ENCODE measurements around the gene TEX55. TPM values are rescaled to one million over a fixed set of nuclear protein-coding genes. Genes with fewer than 3 reads are reported as not detected.

The TEX55 gene
- total RNA-seq, 1 donor from 2014 or later: not detected

DNA sequence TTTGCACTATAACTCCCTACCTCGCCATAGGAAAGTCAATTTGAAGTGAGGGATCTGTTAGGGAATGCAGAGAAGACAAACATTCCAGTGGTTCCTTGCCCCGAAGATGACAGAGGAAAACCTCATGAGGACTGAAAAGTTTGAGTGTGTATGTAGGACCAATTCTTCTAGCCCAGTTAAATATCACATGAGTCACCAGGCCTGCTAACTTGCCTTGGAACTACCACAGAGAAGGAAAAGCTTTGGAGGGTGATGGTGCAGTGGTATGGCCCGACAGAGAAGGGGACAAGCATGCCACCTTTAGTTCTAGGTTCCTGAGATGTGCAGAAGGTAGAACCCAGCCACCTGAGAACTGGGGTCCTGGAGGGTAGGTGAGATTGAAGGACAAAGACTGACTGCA, 24.9 kb downstream of the TEX55 start:
- TF ChIP-seq, protein P1, sequence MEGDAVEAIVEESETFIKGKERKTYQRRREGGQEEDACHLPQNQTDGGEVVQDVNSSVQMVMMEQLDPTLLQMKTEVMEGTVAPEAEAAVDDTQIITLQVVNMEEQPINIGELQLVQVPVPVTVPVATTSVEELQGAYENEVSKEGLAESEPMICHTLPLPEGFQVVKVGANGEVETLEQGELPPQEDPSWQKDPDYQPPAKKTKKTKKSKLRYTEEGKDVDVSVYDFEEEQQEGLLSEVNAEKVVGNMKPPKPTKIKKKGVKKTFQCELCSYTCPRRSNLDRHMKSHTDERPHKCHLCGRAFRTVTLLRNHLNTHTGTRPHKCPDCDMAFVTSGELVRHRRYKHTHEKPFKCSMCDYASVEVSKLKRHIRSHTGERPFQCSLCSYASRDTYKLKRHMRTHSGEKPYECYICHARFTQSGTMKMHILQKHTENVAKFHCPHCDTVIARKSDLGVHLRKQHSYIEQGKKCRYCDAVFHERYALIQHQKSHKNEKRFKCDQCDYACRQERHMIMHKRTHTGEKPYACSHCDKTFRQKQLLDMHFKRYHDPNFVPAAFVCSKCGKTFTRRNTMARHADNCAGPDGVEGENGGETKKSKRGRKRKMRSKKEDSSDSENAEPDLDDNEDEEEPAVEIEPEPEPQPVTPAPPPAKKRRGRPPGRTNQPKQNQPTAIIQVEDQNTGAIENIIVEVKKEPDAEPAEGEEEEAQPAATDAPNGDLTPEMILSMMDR (IDR thresholded peaks at IDR 0.05): no peak
- no peak for ATAC-seq

DNA sequence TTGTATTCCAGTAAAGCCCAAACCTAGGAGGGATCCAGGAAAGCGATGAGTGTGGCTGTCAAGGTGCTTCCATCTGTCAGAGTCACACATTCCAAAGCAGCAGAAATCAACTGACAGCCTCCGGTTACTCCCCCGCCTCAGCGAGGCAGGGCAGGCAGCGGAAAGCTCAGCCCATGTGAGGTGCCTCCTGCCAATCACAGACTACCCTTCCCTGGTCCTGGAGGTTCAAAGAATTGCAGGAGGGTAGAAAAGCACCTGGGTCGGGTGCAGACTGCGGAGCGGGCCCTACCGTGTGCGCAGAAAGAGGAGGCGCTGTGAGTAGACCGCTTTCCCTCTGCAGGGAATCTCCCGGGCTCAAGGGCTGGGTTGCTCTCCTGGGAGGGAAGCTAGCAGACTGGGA, 27.4 kb downstream of the TEX55 start, which contains the start of gene UPK1B:
Gene UPK1B, plus strand, starts transcription at position 274 of the 400 bp plus-strand sequence. CDS start 13,144 bp downstream, outside the sequence.
- ATAC-seq (peak; percentile 23), DNase-seq (no peak)
- Histone ChIP-seq H3K4me3 (no peak within 1 kb of the TSS), H3K27ac (no peak within 1 kb of the TSS), H3K4me1 (no peaks in the 10 kb centered on the region), H3K27me3 (no peaks in the 10 kb centered on the region), H3K9me3 (no peaks in the 10 kb centered on the region), H3K36me3 (no peaks in the 10 kb centered on the region)
- TF ChIP-seq, protein P1 (IDR thresholded peaks at IDR 0.05): no peak
- intact Hi-C loops (cut with DNase I): no loop called here

More for the DNA sequence above, 24.9 kb downstream of the TEX55 start:
- intact Hi-C loops (cut with DNase I): no loop called here
- Histone ChIP-seq H3K9me3 (no peaks in the 10 kb centered on the region), H3K4me3 (no peak overlapping the region), H3K27me3 (no peaks in the 10 kb centered on the region), H3K4me1 (no peaks in the 10 kb centered on the region), H3K36me3 (no peaks in the 10 kb centered on the region), H3K27ac (no peak overlapping the region)
- DNase-seq: no peak

DNA sequence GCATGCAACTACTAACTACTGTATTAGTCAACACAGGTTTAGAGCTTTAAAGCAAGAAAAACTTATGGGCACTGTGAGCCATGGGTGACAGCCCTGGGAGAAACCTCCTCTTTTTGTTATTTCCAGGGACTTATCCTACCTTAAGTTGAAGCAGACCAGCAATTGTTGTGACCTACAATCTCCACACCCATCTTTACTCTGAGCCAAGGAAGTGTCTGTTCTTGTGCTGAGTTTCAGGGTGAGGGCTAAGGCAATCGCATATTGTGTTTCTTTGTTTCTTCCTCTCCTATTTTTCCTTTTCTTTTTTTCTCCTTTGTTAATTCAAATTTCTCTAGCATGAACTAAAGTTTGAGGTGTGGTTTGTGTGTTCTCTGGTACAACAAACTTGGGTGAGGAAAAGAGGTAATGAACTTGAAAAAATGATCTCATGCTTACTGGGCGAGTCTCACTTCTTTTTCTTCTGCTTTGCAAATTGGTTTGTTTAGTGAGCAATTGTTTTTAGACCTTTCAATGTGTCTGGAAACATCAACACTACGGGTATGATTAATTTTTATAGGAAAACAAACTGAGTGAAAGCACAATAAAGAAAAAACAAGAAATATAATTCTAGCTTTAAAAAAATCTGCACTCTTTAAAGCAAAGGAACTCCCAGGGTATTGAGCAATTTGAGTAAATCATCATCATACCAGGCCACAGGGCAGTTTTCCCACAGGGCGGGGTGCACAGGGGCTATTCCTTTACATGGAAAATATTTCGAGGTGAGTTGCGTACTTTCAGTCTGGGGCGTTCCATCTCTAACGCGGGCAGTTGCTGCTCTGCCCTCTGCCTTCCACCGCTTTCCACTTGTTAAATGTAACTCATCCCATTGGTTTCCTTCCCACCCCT, 30.1 kb downstream of the TEX55 start:
- H3K4me1 ChIP-seq: no peaks in the 10 kb centered on the region
- no peak for ATAC-seq
- no peak overlapping the region for H3K27ac ChIP-seq
- intact Hi-C loops (cut with DNase I): no loop called here
- no peaks in the 10 kb centered on the region for H3K9me3 ChIP-seq
- H3K36me3 ChIP-seq: no peaks in the 10 kb centered on the region
- TF ChIP-seq, protein P1 (IDR thresholded peaks at IDR 0.05): no peak
- H3K4me3 ChIP-seq: no peak overlapping the region
- DNase-seq: no peak
- H3K27me3 ChIP-seq: no peaks in the 10 kb centered on the region

DNA sequence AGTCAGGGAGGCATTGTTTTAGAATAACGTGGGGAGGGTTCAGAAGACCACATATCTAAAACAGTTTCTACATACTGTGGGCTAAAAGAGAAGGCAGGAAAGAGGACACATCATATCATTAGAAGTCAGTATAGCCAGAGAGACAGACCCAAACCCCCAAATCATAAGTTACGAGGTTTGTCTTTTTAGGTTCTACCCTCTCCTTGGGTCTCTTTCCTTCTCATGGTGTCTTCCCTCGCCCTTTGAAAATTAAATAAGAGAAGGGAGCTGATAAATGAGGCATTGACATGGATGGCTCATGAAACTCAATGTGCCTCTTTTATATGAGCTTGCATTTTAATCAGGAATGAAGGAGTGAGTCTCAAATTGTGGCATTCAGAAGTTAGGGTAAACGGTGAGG, 30.8 kb downstream of the TEX55 start:
- Histone ChIP-seq H3K36me3 (no peaks in the 10 kb centered on the region), H3K27me3 (no peaks in the 10 kb centered on the region), H3K27ac (no peak overlapping the region), H3K4me3 (no peak overlapping the region), H3K9me3 (no peaks in the 10 kb centered on the region), H3K4me1 (no peaks in the 10 kb centered on the region)
- TF ChIP-seq, protein P1 (IDR thresholded peaks at IDR 0.05): no peak
- ATAC-seq (no peak), DNase-seq (no peak)
- intact Hi-C loops (cut with DNase I): no loop called here

DNA sequence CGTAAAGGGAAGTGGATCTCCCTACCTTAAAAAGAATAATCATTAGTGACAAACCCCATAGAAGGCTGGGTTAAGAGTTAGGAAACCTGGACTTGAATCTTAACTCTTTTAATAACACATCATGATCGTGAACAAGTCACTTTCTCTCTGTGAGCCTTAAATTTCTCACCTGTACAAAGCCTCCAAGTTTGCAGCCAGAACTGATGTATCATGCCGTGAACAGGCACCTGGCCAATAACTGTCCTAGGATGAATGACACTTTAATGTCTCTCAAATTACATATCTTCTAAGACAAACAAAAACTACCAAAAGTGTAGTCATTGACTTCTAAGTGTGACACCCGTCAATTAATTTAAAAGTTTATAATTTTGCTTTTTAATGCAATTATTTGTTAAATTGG, 31.4 kb downstream of the TEX55 start:
- TF ChIP-seq, protein P1 (IDR thresholded peaks at IDR 0.05): no peak
- Histone ChIP-seq H3K4me1 (no peaks in the 10 kb centered on the region), H3K36me3 (no peaks in the 10 kb centered on the region), H3K9me3 (no peaks in the 10 kb centered on the region), H3K27me3 (no peaks in the 10 kb centered on the region), H3K27ac (no peak overlapping the region), H3K4me3 (no peak overlapping the region)
- intact Hi-C loops (cut with DNase I): no loop called here
- no peak for ATAC-seq
- no peak for DNase-seq

All from upper lobe of right lung (tissue), 1 donor.